NCI-H2029 treated with DMSO at 0.1 percent for 48 hours (cell line): Measurements from ENCODE around the gene CHCHD6.
A peak's percentile ranks its signal among the peaks of the same experiment; 100 is the strongest.

ENCODE experiments used
- DNase-seq: peaks from one replicate; lab custom pipeline; 2025; lab: John Stamatoyannopoulos, UW

CHCHD6 gene

DNA sequence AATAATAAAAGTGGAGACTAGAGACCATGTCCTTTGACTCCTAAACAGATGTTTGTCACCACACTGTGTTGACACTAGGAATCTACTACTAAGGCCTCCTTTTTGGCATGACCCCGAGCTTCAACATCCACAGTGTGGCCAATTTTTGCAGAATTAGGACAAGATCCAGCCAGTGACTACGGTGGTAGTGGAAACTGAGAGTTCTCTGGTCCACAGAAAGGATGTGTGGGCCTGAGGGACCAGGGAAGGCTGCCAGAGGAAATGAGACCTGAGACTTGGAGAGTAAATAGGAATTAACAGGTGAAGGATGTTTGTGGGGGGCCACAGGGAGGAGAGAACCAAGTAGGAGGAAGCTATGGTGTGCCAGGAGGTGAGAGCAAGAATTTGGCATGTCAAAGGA, 122.7 kb downstream of the CHCHD6 start:
- no peak for DNase-seq

DNA sequence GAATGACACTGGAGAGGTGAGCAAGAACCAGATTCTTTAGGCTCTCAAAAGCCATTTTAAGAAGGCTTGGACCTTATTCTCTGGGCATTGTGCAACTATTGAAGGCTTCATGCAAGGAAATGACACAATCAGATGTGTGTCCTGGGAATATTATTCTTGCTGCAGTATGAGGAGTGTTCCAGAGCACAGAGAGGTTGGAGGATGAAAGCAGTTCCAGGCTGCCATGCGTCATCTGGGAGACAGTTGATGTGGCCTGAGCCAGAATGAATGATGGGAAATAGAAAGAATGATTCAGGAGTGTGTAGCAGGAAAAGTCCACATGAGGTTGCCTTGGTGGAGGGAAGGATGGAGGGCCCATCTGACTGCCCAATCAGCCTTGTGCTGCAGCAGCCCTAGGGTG, 123.1 kb downstream of the CHCHD6 start:
- no peak for DNase-seq

- DNase-seq = peak; percentile 31
Observed at GRCh38 chr3:126828306-126828705, 124.3 kb downstream of the CHCHD6 start.

DNA sequence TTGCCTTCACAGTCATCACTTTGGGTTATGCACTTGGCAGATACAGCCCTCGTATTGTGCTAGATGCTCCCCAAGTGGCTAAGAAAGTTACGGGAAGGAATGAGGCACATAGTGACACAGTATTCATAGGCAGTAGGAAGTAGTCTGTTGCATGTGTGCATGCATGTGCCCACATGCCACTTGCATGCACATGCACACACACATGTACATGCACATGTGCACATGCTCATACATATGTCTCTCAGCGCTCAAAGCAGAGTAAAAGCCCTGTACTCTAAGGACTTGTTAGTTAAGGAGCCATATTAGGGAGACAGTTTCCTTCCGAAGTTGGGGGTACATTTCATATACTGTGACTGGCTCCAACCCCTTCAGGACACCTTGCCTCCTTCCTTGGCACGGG, 128.9 kb downstream of the CHCHD6 start:
- no peak for DNase-seq

- DNase-seq = no peak
Observed at GRCh38 chr3:126834596-126835471, 130.8 kb downstream of the CHCHD6 start.

DNA sequence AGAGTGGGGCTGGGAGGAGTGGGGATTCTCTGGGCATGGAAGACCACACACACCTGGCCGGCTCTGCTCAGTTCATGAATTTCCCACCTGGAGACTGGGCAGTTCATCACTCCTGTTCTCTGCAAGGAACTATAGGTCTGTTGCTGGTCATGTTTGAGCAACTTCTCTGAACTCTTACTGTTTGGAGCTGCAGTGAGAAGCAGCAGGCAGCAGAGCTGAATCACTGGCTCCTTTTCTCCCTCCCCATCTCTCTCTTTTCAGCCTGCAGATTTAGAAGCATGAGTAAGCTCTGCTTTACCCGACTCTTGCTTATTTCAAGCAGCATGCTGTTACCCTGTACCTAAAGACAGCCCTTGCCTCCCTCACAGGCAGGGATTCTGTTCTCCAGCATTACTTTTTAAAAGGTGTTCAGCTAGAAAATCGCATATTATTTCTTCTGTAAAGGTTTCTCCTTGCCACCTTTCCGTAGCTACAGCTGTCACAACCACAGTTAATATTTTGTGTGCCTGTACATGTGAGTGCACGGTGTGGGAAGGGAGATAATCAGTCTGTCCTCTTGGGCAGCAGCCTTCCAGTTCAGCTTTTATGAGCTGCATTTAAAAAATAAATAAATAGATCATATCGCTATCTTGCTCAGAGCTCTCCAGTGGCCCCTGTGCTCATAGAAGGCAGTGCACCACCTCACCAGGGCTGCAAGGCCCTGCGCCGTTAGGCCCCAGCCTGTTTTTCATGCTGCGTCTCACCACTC, 131.6 kb downstream of the CHCHD6 start:
- DNase-seq = no peak

DNA sequence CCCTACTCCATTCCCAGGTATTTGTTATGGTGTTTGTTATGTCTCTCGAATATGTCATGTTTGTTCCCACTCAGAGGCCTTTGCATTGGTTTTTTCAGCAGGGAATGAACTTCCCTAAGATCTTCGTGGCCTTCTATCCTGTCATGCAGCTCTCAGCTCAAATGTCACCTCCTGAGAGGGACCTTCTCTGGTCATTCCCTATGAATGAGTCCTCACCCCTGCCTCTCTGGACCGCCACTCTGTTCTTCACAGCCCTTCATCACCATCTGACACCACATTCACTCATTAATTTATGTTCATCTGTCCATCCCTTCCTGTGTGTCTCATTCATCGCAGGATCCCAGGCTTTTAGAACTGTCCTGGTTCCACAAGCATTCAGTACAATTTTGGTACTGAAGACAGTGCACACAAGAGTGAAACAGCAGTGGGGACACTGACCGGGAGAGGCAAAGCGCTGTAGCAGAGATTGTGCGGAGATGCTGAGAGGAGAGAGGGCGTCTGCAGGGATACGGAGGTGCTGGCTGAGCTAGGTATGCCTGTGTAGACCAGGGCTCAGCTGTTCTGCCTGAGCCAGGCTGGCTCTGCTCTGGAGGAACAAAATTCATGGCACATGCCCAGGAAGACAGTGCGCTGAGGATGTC, 132.3 kb downstream of the CHCHD6 start:
- DNase-seq = no peak

- no peak for DNase-seq
Observed at GRCh38 chr3:126837773-126838172, 133.7 kb downstream of the CHCHD6 start.

GRCh38 chr3:126845920-126846715, 142.1 kb downstream of the CHCHD6 start:
- DNase-seq = no peak

GRCh38 chr3:126847061-126847460, 143.0 kb downstream of the CHCHD6 start:
- DNase-seq = no peak

- DNase-seq = no peak
Observed at GRCh38 chr3:126848991-126849390, 145.0 kb downstream of the CHCHD6 start.

DNA sequence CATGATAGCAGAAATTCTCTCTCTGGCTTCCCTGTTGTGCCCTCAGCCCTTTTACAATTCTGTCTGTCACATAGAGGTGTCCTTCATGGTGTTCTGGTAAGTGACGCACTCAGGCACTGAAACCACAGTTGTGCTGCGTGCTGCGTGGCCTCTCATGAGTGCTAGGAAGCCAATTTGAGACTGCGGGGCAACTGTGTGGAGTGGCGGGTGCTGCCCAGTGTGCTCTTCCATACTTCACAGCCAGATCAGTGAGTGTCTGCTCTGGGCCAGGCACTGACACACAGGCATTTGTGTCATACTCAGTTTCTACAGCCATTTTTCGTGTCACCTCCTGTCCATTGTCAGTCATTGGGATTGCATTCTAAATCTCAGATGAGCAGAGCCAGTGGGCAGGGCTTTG, 145.7 kb downstream of the CHCHD6 start:
- DNase-seq = no peak

- no peak for DNase-seq
Observed at GRCh38 chr3:126850370-126851085, 146.5 kb downstream of the CHCHD6 start.

DNA sequence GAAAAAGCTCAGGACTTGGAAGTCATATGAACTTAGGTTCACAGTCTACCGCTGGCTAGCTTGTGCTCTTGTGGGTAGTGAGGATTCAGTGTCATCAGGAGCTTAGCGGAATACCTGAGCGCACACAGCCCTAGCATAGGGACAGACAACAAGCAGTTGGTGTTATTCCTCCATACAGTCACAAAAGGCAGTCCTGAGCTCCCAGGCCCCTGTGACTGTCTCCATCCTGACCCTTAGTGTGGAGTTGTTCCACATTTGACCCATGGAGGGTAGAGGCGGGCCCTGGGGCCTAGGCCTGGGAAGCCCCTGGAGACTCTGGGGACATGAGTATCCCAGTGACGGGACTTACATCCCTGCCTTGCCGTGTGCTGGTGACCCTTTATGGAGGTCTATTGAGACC, 147.3 kb downstream of the CHCHD6 start:
- no peak for DNase-seq

DNA sequence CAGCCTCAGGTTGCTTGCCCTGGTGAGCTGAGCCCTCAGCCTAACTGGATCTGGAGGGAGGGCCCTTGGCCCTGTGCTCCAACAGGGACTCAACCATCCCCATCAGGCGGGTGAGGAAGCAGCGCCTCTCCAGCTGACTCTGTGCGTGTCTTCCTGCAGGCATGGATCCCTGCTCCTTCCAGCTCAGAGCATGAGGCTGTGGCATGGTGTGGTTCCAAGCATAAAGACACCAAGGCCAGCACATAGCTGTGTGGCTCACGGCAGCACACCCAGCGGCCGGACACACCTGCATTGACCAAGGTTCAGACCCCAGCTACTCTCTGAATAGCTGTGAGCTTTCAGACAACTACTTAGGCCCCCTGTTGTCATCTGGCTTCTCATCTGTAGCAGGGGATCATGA, 147.9 kb downstream of the CHCHD6 start:
- no peak for DNase-seq

DNA sequence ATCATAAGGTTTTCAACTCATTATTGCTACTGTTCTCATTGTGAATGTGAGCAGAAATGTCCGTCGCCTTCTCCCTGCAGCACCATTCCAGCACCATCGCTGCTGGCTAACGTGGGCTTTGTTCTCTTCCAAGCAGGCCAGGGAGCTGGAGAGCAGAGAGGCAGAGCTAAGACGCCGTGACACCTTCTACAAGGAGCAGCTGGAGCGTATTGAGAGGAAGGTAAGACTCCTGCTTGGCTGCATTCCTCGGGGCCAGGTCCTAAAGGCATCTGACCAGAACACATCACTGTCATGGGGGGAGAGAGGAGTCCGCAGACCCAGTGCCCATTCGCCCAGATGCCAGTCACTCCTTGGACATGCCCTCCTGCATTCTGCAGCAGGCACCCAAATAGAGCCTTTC, 148.5 kb downstream of the CHCHD6 start:
- no peak for DNase-seq

DNA sequence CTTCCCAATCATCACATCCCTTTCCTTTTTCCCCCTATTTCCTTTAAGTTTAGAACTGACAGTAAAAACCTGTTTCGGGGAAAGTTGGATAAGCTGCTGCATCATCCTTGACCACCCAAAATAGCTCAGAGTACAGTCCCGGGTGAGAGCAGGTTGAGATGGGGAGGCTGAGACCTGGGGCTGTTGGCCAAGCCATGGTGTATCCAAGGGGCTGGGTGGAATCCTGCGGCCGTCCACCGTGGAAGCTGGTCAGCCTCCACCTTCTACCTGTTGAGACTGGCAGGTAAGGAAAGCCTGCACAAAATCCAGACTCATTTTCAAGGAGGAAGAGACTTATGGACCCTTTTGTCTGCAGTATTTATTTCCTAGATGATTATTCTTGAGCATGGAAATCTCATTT, 150.6 kb downstream of the CHCHD6 start:
- no peak for DNase-seq

GRCh38 chr3:126855374-126855773, 151.3 kb downstream of the CHCHD6 start:
- DNase-seq = no peak

- DNase-seq = no peak
Observed at GRCh38 chr3:126857928-126858327, 153.9 kb downstream of the CHCHD6 start.

GRCh38 chr3:126858401-126858800, 154.4 kb downstream of the CHCHD6 start:
- no peak for DNase-seq

DNA sequence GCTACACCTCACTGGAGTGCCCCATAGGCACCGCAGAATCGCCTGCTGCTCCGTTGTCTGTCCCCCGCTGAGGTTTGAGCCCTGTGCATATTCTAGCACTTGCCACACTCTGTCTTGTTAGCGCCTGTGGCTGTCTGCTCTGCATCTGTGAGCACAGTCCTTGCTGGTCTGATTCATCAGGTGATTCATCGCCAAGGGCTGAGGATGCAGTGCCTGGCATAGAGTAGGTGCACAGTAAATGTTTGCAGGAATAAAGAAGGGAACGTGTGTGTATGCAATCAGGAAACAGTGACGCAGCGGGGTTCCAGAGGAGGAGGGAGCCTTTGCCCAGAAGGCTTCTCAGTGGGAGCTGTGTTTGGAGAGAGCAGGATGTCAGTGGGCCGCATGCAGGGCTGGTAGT, 154.8 kb downstream of the CHCHD6 start:
- DNase-seq = no peak
